Measurements from ENCODE around the gene DIDO1. TPM values are rescaled to one million over a fixed set of nuclear protein-coding genes. Genes with fewer than 3 reads are reported as not detected.

The DIDO1 gene
- total RNA-seq, 2 experiments from 2014 or later: 65.1 to 70.6 TPM

GRCh38 chr20:62967628-62968351 lies 41.5 kb upstream of the DIDO1 start:
- POLR2A ChIA-PET: no interaction called here
- H4K20me1 ChIP-seq (ENCODE audit: insufficient read depth, low read length): no peaks in the 10 kb centered on the region
- BruUV-seq (replicated peaks): no TSS peak
- no peak overlapping the region for H3K27ac ChIP-seq (ENCODE audit: low read depth, low read length, poor library complexity, severe bottlenecking)
- TF ChIP-seq EZH2phosphoT487 (IDR thresholded peaks at IDR 0.05; ENCODE audit: borderline replicate concordance, low read depth, low read length): no peak
- TF ChIP-seq CTCF (conservative IDR thresholded peaks at IDR 0.05; ENCODE audit: low read length): no peak
- no peaks in the 10 kb centered on the region for H3K9me3 ChIP-seq (ENCODE audit: low read length)
- H3K4me3 ChIP-seq (ENCODE audit: low read depth, low read length, poor library complexity, severe bottlenecking): no peak overlapping the region
- H3K36me3 ChIP-seq (ENCODE audit: insufficient read depth, low read length): no peaks in the 10 kb centered on the region
- no peak overlapping the region for H3K4me2 ChIP-seq (ENCODE audit: low read length)
- no peaks in the 10 kb centered on the region for H3K9me2 ChIP-seq (ENCODE audit: insufficient read depth, low read length)
- no peaks in the 10 kb centered on the region for H3K4me1 ChIP-seq (ENCODE audit: insufficient read depth, low read length, poor library complexity, severe bottlenecking)
- no peak for DNase-seq (ENCODE audit: low spot score)
- CTCF ChIA-PET (ENCODE audit: unreplicated experiment): no interaction called here
- no peak overlapping the region for H2AFZ ChIP-seq (ENCODE audit: low read length)
- no peaks in the 10 kb centered on the region for H3K79me2 ChIP-seq (ENCODE audit: insufficient read depth, low read depth, low read length)
- intact Hi-C loops (cut with micrococcal nuclease; ENCODE audit: unreplicated experiment): no loop called here

GRCh38 chr20:62967149-62967501 lies 40.8 kb upstream of the DIDO1 start:
- Histone ChIP-seq H3K79me2 (ENCODE audit: insufficient read depth, low read depth, low read length) (no peaks in the 10 kb centered on the region), H3K27ac (ENCODE audit: low read depth, low read length, poor library complexity, severe bottlenecking) (no peak overlapping the region), H3K4me3 (ENCODE audit: low read depth, low read length, poor library complexity, severe bottlenecking) (no peak overlapping the region), H3K36me3 (ENCODE audit: insufficient read depth, low read length) (no peaks in the 10 kb centered on the region), H3K9me2 (ENCODE audit: insufficient read depth, low read length) (no peaks in the 10 kb centered on the region), H3K4me2 (ENCODE audit: low read length) (no peak overlapping the region), H4K20me1 (ENCODE audit: insufficient read depth, low read length) (no peaks in the 10 kb centered on the region), H3K9me3 (ENCODE audit: low read length) (no peaks in the 10 kb centered on the region), H3K4me1 (ENCODE audit: insufficient read depth, low read length, poor library complexity, severe bottlenecking) (no peaks in the 10 kb centered on the region), H2AFZ (ENCODE audit: low read length) (no peak overlapping the region)
- no TSS peak for BruUV-seq (replicated peaks)
- intact Hi-C loops (cut with micrococcal nuclease; ENCODE audit: unreplicated experiment): no loop called here
- ChIA-PET CTCF (ENCODE audit: unreplicated experiment) (no interaction called here), POLR2A (no interaction called here)
- DNase-seq (ENCODE audit: low spot score): no peak
- TF ChIP-seq CTCF (conservative IDR thresholded peaks at IDR 0.05; ENCODE audit: low read length) (no peak), EZH2phosphoT487 (IDR thresholded peaks at IDR 0.05; ENCODE audit: borderline replicate concordance, low read depth, low read length) (no peak)

GRCh38 chr20:62966212-62967148 lies 40.2 kb upstream of the DIDO1 start:
- CTCF ChIA-PET (ENCODE audit: unreplicated experiment): no interaction called here
- Histone ChIP-seq H3K9me2 (ENCODE audit: insufficient read depth, low read length) (no peaks in the 10 kb centered on the region), H3K27ac (ENCODE audit: low read depth, low read length, poor library complexity, severe bottlenecking) (no peak overlapping the region), H3K4me1 (ENCODE audit: insufficient read depth, low read length, poor library complexity, severe bottlenecking) (no peaks in the 10 kb centered on the region), H3K4me2 (ENCODE audit: low read length) (no peak overlapping the region), H3K36me3 (ENCODE audit: insufficient read depth, low read length) (no peaks in the 10 kb centered on the region), H4K20me1 (ENCODE audit: insufficient read depth, low read length) (no peaks in the 10 kb centered on the region), H2AFZ (ENCODE audit: low read length) (no peak overlapping the region), H3K9me3 (ENCODE audit: low read length) (no peaks in the 10 kb centered on the region), H3K4me3 (ENCODE audit: low read depth, low read length, poor library complexity, severe bottlenecking) (no peak overlapping the region), H3K79me2 (ENCODE audit: insufficient read depth, low read depth, low read length) (no peaks in the 10 kb centered on the region)
- no TSS peak for BruUV-seq (replicated peaks)
- POLR2A ChIA-PET: no interaction called here
- TF ChIP-seq EZH2phosphoT487 (IDR thresholded peaks at IDR 0.05; ENCODE audit: borderline replicate concordance, low read depth, low read length) (no peak), CTCF (conservative IDR thresholded peaks at IDR 0.05; ENCODE audit: low read length) (no peak)
- intact Hi-C loops (cut with micrococcal nuclease; ENCODE audit: unreplicated experiment): no loop called here
- no peak for DNase-seq (ENCODE audit: low spot score)
